Neuronal stem cell (in vitro differentiated cells): ENCODE data around the gene INAVA.
"Not testable (repeated sequence)": the region's sequence is repeated elsewhere in the genome, so short reads cannot be mapped to it uniquely, and the experiment has no call there.

ENCODE experiments used
- DNase-seq: peaks from one replicate; pipeline ENCODE4 v3.0.0-alpha.2; 2013; ENCODE audit warnings: low spot score
- H2AFZ ChIP-seq: one replicate; pipeline ENCODE4 v1.6.1; 2013; ENCODE audit warnings: mild to moderate bottlenecking, low read length, inconsistent platforms
- H2AK5ac ChIP-seq: 2 replicates; pipeline ENCODE4 v1.6.1; 2013; ENCODE audit warnings: low read depth, mild to moderate bottlenecking, inconsistent platforms, low read length, moderate library complexity, mixed read lengths
- H2BK120ac ChIP-seq: 2 replicates; pipeline ENCODE4 v1.6.1; 2013; ENCODE audit warnings: low read depth, mild to moderate bottlenecking, inconsistent platforms, low read length, moderate library complexity, mixed read lengths
- H2BK12ac ChIP-seq: one replicate; pipeline ENCODE4 v1.6.1; 2013; ENCODE audit warnings: low read length, inconsistent platforms
- H2BK15ac ChIP-seq: 2 replicates; pipeline ENCODE4 v1.6.1; 2013; ENCODE audit warnings: mild to moderate bottlenecking, low read length, inconsistent platforms, mixed read lengths
- H2BK5ac ChIP-seq: one replicate; pipeline ENCODE4 v1.6.1; 2013; ENCODE audit warnings: inconsistent platforms, mild to moderate bottlenecking, low read length, moderate library complexity
- H3K14ac ChIP-seq: one replicate; pipeline ENCODE4 v1.6.1; 2013; ENCODE audit warnings: low read length, inconsistent platforms
- H3K18ac ChIP-seq: 2 replicates; pipeline ENCODE4 v1.6.1; 2013; ENCODE audit warnings: low read length, inconsistent platforms
- H3K23ac ChIP-seq: 2 replicates; pipeline ENCODE4 v1.6.1; 2013; ENCODE audit warnings: low read depth, mild to moderate bottlenecking, mixed read lengths, low read length, inconsistent platforms; ENCODE audit not compliant: poor library complexity
- H3K27ac ChIP-seq: replicated peaks from 3 replicates; pipeline ENCODE4 v1.5.1; 2013; ENCODE audit warnings: low read length, inconsistent platforms
- H3K27me3 ChIP-seq, 3 experiments: 2 replicates each; pipeline ENCODE4 v1.6.1; 2013; ENCODE audit warnings: low read length in 3 of 3, mild to moderate bottlenecking in 2 of 3, inconsistent platforms in 1 of 3, low read depth in 1 of 3, mixed read lengths in 1 of 3, moderate library complexity in 1 of 3; ENCODE audit not compliant: control insufficient read depth in 3 of 3, insufficient read depth in 3 of 3
- H3K36me3 ChIP-seq, 2 donors: replicated peaks in 1 of 2; 2 replicates each; pipeline ENCODE4 v1.6.1; 2013; ENCODE audit warnings: low read length in 2 of 2; ENCODE audit not compliant: control insufficient read depth in 2 of 2, insufficient read depth in 2 of 2
- H3K4ac ChIP-seq: 2 replicates; pipeline ENCODE4 v1.6.1; 2013; ENCODE audit warnings: inconsistent platforms, mild to moderate bottlenecking, low read length, moderate library complexity
- H3K4me1 ChIP-seq, 2 donors: 1 replicate in 1 of 2; 2 replicates in 1 of 2; pipeline ENCODE4 v1.6.1; 2013; ENCODE audit warnings: low read length in 2 of 2, low read depth in 1 of 2; ENCODE audit not compliant: control insufficient read depth in 2 of 2, insufficient read depth in 1 of 2
- H3K4me2 ChIP-seq: one replicate; pipeline ENCODE4 v1.6.1; 2013; ENCODE audit warnings: mild to moderate bottlenecking, low read length, inconsistent platforms; ENCODE audit not compliant: insufficient read depth, poor library complexity, severe bottlenecking
- H3K4me3 ChIP-seq, 2 donors: 2 replicates each; pipeline ENCODE4 v1.5.1; 2013; ENCODE audit warnings: low read length in 2 of 2, mild to moderate bottlenecking in 2 of 2, inconsistent platforms in 1 of 2, moderate library complexity in 1 of 2
- H3K79me1 ChIP-seq: one replicate; pipeline ENCODE4 v1.6.1; 2013; ENCODE audit warnings: low read depth, mild to moderate bottlenecking, inconsistent platforms, low read length, moderate library complexity
- H3K9ac ChIP-seq: one replicate; pipeline ENCODE4 v1.6.1; 2013; ENCODE audit warnings: mild to moderate bottlenecking, low read depth, low read length, inconsistent platforms; ENCODE audit not compliant: poor library complexity
- H3K9me3 ChIP-seq, 2 donors: replicated peaks in 1 of 2; 2 replicates each; pipeline versions ENCODE3 to v1.6.1; 2013; ENCODE audit warnings: low read length in 2 of 2, mild to moderate bottlenecking in 2 of 2, inconsistent platforms in 1 of 2, low read depth in 1 of 2, mixed read lengths in 1 of 2, moderate library complexity in 1 of 2; ENCODE audit not compliant: control insufficient read depth in 2 of 2, insufficient read depth in 1 of 2
- H4K8ac ChIP-seq: one replicate; pipeline ENCODE4 v1.6.1; 2013; ENCODE audit warnings: low read depth, mild to moderate bottlenecking, inconsistent platforms, low read length, moderate library complexity
- H4K91ac ChIP-seq: one replicate; pipeline ENCODE4 v1.6.1; 2013; ENCODE audit warnings: low read length, low read depth, mild to moderate bottlenecking, inconsistent platforms; ENCODE audit not compliant: poor library complexity
- WGBS, 2 donors: extraction: QIAGEN DNeasy Blood & Tissue Kit; methylation state at CpG; one replicate each; pipeline ENCODE4 v1.1.7; 2013; ENCODE audit warnings: missing lambda C conversion rate in 2 of 2, mixed read lengths in 1 of 2; ENCODE audit not compliant: insufficient read length in 2 of 2, insufficient replicate concordance in 1 of 2; ENCODE audit errors: extremely low coverage in 2 of 2; 5-methylcytosine and 5-hydroxymethylcytosine counted together

INAVA gene

DNA sequence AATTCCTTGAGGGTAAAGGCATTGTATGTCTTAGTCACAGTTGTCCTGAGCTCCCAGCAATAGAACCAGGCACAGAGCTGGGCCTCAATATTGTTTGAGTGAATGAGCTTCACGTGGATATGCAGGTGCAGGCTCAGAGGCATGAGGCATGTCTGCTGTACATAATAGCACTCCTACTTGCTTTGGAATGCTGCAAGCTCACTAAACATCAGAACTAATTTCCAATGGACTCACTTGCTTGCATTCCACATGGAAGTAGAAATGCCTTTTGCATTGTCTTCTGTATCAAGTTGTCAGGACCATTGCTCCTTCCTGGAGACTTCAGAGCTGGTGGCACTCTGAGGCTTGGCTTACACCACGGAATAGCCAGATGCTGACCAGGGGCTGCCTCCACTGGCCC is 37.1 kb downstream of the INAVA start:
- no peak overlapping the region for H2BK5ac ChIP-seq
- H3K14ac ChIP-seq, result no peak overlapping the region
- H3K9ac ChIP-seq, result no peak overlapping the region
- no peak overlapping the region for H2BK15ac ChIP-seq
- no peak overlapping the region for H2BK12ac ChIP-seq
- H3K4me3 ChIP-seq, result no peak overlapping the region
- no peak overlapping the region for H3K23ac ChIP-seq
- H3K4me1 ChIP-seq, result peaks cover 0 to 2% of the 10 kb centered on the region in 2 donors
- H3K36me3 ChIP-seq, result no peaks in the 10 kb centered on the region
- WGBS, 2 donors, result no CpG with 5 or more reads among the region's 2 CpGs
- H4K8ac ChIP-seq, result no peak overlapping the region
- H3K4me2 ChIP-seq, result no peak overlapping the region
- no peak for DNase-seq
- no peak overlapping the region for H3K4ac ChIP-seq
- no peak overlapping the region for H2AFZ ChIP-seq
- H3K79me1 ChIP-seq, result no peaks in the 10 kb centered on the region
- H3K27me3 ChIP-seq, result peaks cover 0 to 9% (median 0%) of the 10 kb centered on the region in 3 experiments
- no peak overlapping the region for H3K27ac ChIP-seq
- H4K91ac ChIP-seq, result no peak overlapping the region
- H3K9me3 ChIP-seq, result no peaks in the 10 kb centered on the region
- no peak overlapping the region for H2BK120ac ChIP-seq
- H2AK5ac ChIP-seq, result no peak overlapping the region
- no peak overlapping the region for H3K18ac ChIP-seq

- H2BK120ac ChIP-seq, result no peak overlapping the region
- no peak overlapping the region for H3K18ac ChIP-seq
- whole genome bisulfite sequencing, 2 donors, result no CpG with 5 or more reads among the region's 13 CpGs
- H3K36me3 ChIP-seq, result no peaks in the 10 kb centered on the region
- H3K9me3 ChIP-seq, result no peaks in the 10 kb centered on the region
- no peak overlapping the region for H3K4me2 ChIP-seq
- H3K27ac ChIP-seq, result no peak overlapping the region
- no peaks in the 10 kb centered on the region for H3K27me3 ChIP-seq
- no peak overlapping the region for H3K14ac ChIP-seq
- no peak for DNase-seq
- no peak overlapping the region for H3K4me3 ChIP-seq
- peaks cover 0 to 2% of the 10 kb centered on the region in 2 donors for H3K4me1 ChIP-seq
- no peak overlapping the region for H2BK15ac ChIP-seq
- no peaks in the 10 kb centered on the region for H3K79me1 ChIP-seq
- H2AK5ac ChIP-seq, result no peak overlapping the region
- no peak overlapping the region for H3K4ac ChIP-seq
- no peak overlapping the region for H3K9ac ChIP-seq
- H4K8ac ChIP-seq, result no peak overlapping the region
- H2BK5ac ChIP-seq, result no peak overlapping the region
- H2BK12ac ChIP-seq, result no peak overlapping the region
- no peak overlapping the region for H3K23ac ChIP-seq
- H2AFZ ChIP-seq, result no peak overlapping the region
- no peak overlapping the region for H4K91ac ChIP-seq
Measured at GRCh38 chr1:200934676-200935245, 40.1 kb downstream of the INAVA start.

- not testable (repeated sequence) for H3K4me1 ChIP-seq, H2AFZ ChIP-seq, H2BK120ac ChIP-seq, H3K79me1 ChIP-seq, H4K8ac ChIP-seq, H2AK5ac ChIP-seq, H3K4me3 ChIP-seq, DNase-seq, H3K9ac ChIP-seq, H3K18ac ChIP-seq, H3K36me3 ChIP-seq, H3K27me3 ChIP-seq, H2BK15ac ChIP-seq, H4K91ac ChIP-seq, H3K4ac ChIP-seq, H3K4me2 ChIP-seq, H2BK12ac ChIP-seq, H3K23ac ChIP-seq, H2BK5ac ChIP-seq, H3K9me3 ChIP-seq, H3K27ac ChIP-seq, H3K14ac ChIP-seq
- no CpG with 5 or more reads among the region's 18 CpGs for WGBS, 2 donors
Measured at GRCh38 chr1:200935286-200935962, 40.7 kb downstream of the INAVA start.

GRCh38 chr1:200938955-200939354 is 44.3 kb downstream of the INAVA start:
- Histone ChIP-seq H3K4ac (no peak overlapping the region), H3K4me3 (no peak overlapping the region), H3K4me1 (no peaks in the 10 kb centered on the region), H2BK5ac (no peak overlapping the region), H3K79me1 (no peaks in the 10 kb centered on the region), H3K18ac (no peak overlapping the region), H2AFZ (no peak overlapping the region), H2BK120ac (no peak overlapping the region), H4K91ac (no peak overlapping the region), H2AK5ac (no peak overlapping the region), H3K23ac (no peak overlapping the region), H3K27ac (no peak overlapping the region), H2BK12ac (no peak overlapping the region), H3K27me3 (no peaks in the 10 kb centered on the region), H3K36me3 (no peaks in the 10 kb centered on the region), H3K14ac (no peak overlapping the region), H3K9ac (no peak overlapping the region), H3K4me2 (no peak overlapping the region), H2BK15ac (no peak overlapping the region), H3K9me3 (no peaks in the 10 kb centered on the region), H4K8ac (no peak overlapping the region)
- DNase-seq, result no peak
- WGBS, 2 donors, result no CpG with 5 or more reads among the region's 4 CpGs
